Tibial nerve (tissue), 4 donors: ENCODE results near the gene SLC35A5.

ENCODE experiments used
- EP300 ChIP-seq, 2 donors: sonication (generic); formaldehyde crosslinking; IDR thresholded peaks; one replicate each; pipeline ENCODE4 v1.6.1; 2017; ENCODE audit warnings: antibody characterized with exemption in 2 of 2, mild to moderate bottlenecking in 1 of 2
- TF ChIP-seq, protein P1 (sequence below), 5 experiments: fragments of 200-600 bp in 3 of 5; fragments of 450-650 bp in 2 of 5; sonication (generic) in 3 of 5; IDR thresholded peaks; one replicate each; pipeline ENCODE4 v1.5.1; 2016 to 2019; ENCODE audit warnings: antibody characterized with exemption in 5 of 5, mild to moderate bottlenecking in 3 of 5, moderate library complexity in 2 of 5

DNA sequence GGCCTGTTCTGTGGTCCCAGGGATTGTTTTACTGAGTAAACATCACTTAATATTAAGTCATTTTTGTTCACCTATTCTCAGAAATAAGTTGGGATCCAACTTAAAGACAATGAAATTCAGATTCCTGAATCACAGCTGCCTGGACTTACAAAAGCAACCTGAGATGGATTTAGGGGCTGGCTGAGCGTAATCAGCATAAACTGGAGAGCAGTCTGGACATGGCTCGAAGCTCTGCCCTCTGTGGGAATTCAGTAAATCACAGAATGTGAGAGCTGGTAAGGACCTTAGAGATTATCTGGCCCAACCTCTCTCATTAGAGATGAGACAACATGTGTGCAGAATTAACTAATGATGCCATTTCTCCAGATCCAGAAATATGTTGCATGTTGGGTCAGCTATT is 55.4 kb downstream of the SLC35A5 start:
- TF ChIP-seq, protein P1, sequence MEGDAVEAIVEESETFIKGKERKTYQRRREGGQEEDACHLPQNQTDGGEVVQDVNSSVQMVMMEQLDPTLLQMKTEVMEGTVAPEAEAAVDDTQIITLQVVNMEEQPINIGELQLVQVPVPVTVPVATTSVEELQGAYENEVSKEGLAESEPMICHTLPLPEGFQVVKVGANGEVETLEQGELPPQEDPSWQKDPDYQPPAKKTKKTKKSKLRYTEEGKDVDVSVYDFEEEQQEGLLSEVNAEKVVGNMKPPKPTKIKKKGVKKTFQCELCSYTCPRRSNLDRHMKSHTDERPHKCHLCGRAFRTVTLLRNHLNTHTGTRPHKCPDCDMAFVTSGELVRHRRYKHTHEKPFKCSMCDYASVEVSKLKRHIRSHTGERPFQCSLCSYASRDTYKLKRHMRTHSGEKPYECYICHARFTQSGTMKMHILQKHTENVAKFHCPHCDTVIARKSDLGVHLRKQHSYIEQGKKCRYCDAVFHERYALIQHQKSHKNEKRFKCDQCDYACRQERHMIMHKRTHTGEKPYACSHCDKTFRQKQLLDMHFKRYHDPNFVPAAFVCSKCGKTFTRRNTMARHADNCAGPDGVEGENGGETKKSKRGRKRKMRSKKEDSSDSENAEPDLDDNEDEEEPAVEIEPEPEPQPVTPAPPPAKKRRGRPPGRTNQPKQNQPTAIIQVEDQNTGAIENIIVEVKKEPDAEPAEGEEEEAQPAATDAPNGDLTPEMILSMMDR (IDR thresholded peaks at IDR 0.05): no peak
- TF ChIP-seq EP300 (IDR thresholded peaks at IDR 0.05): no peak
